Karpas-422 (cell line): ENCODE measurements around the gene PELI3. TPM values are rescaled to one million over a fixed set of nuclear protein-coding genes. Genes with fewer than 3 reads are reported as not detected.
A peak's percentile ranks its signal among the peaks of the same experiment; 100 is the strongest.

Experiments used
- DNase-seq: peaks from one replicate; pipeline ENCODE4 v3.0.0-alpha.2; 2015
- H2AFZ ChIP-seq: fragments of 200-600 bp; sonication (generic); 2 replicates; pipeline ENCODE4 v1.6.1; 2014; ENCODE audit warnings: antibody characterized with exemption, low read length, mixed read lengths
- H3K27ac ChIP-seq: fragments of 200-600 bp; sonication (generic); 2 replicates; pipeline ENCODE4 v1.5.1; 2014; ENCODE audit warnings: mild to moderate bottlenecking, low read length, moderate library complexity
- H3K27me3 ChIP-seq: fragments of 200-600 bp; sonication (generic); 2 replicates; pipeline ENCODE4 v1.6.1; 2014; ENCODE audit warnings: low read length, mixed read lengths
- H3K36me3 ChIP-seq: fragments of 200-600 bp; sonication (generic); 2 replicates; pipeline ENCODE4 v1.6.1; 2014; ENCODE audit warnings: low read length, mixed read lengths; ENCODE audit not compliant: insufficient read depth
- H3K4me1 ChIP-seq: fragments of 200-600 bp; sonication (generic); 2 replicates; pipeline ENCODE4 v1.6.1; 2014; ENCODE audit warnings: mild to moderate bottlenecking, low read length, mixed read lengths
- H3K4me2 ChIP-seq: fragments of 200-600 bp; sonication (generic); 2 replicates; pipeline ENCODE4 v1.6.1; 2014; ENCODE audit warnings: low read length, low read depth, mild to moderate bottlenecking; ENCODE audit not compliant: poor library complexity, severe bottlenecking
- H3K4me3 ChIP-seq: fragments of 200-600 bp; sonication (generic); 2 replicates; pipeline ENCODE4 v1.5.1; 2014; ENCODE audit warnings: mild to moderate bottlenecking, antibody characterized with exemption, low read length, mixed read lengths
- H3K79me2 ChIP-seq: fragments of 200-600 bp; sonication (generic); 2 replicates; pipeline ENCODE4 v1.6.1; 2014; ENCODE audit warnings: mild to moderate bottlenecking, low read length, mixed read lengths
- H3K9ac ChIP-seq: fragments of 200-600 bp; sonication (generic); 2 replicates; pipeline ENCODE4 v1.6.0; 2014; ENCODE audit warnings: low read length
- H3K9me2 ChIP-seq: fragments of 200-600 bp; sonication (generic), shearing (Covaris generic); replicated peaks from 2 replicates; pipeline ENCODE4 v1.6.0; 2014; ENCODE audit warnings: mild to moderate bottlenecking, low read length, moderate library complexity; ENCODE audit not compliant: insufficient read depth
- H3K9me3 ChIP-seq: fragments of 300-700, 200-600 bp; sonication (generic); 2 replicates; pipeline ENCODE4 v1.6.1; 2014; ENCODE audit warnings: low read length, mixed read lengths
- H4K20me1 ChIP-seq: fragments of 200-600 bp; sonication (generic); 2 replicates; pipeline ENCODE4 v1.6.1; 2014; ENCODE audit warnings: mild to moderate bottlenecking, antibody characterized with exemption, low read length, low read depth; ENCODE audit not compliant: insufficient read depth
- total RNA-seq: library from RNA; depleted of rRNA; stranded (reverse); fragments of >200 nt; shearing (Covaris generic); gene quantifications from 2 replicates; pipeline ENCODE4 v1.2.3, GENCODE V29; 2014; ENCODE audit warnings: low replicate concordance

The PELI3 gene
- total RNA-seq, 1 experiment from 2014 or later: 6.7 TPM

- Histone ChIP-seq H3K4me2 (peak overlapping the region; percentile 84), H3K27me3 (no peaks in the 10 kb centered on the region), H3K4me1 (peaks cover 28% of the 10 kb centered on the region), H3K9me3 (no peaks in the 10 kb centered on the region), H3K79me2 (peaks cover 28% of the 10 kb centered on the region), H3K9me2 (no peaks in the 10 kb centered on the region), H3K27ac (peak overlapping the region; percentile 30; the same call in 1 of the 2 replicates), H3K9ac (peak overlapping the region; percentile 81), H4K20me1 (peaks cover 3% of the 10 kb centered on the region; the same call in 1 of the 2 replicates), H2AFZ (peak overlapping the region; percentile 22; the same call in 1 of the 2 replicates), H3K4me3 (peak overlapping the region; percentile 88), H3K36me3 (no peaks in the 10 kb centered on the region)
- peak; percentile 59 for DNase-seq
Measured at GRCh38 chr11:66479394-66480116, 12.8 kb downstream of the PELI3 start.

GRCh38 chr11:66480117-66480938, 13.6 kb downstream of the PELI3 start, which contains the start of gene DPP3:
Gene DPP3, plus strand, starts transcription at chr11:66480434. Its CDS starts 1,767 bp downstream, at chr11:66482201.
- Histone ChIP-seq H3K79me2 (peaks cover 28% of the 10 kb centered on the region), H3K9me3 (no peaks in the 10 kb centered on the region)

GRCh38 chr11:66484806-66485380, 18.2 kb downstream of the PELI3 start:
- H3K27me3 ChIP-seq: no peaks in the 10 kb centered on the region
- peaks cover 2% of the 10 kb centered on the region; the same call in 1 of the 2 replicates for H3K36me3 ChIP-seq
- no peak overlapping the region for H3K4me3 ChIP-seq
- no peak overlapping the region for H3K4me2 ChIP-seq
- no peaks in the 10 kb centered on the region for H3K9me2 ChIP-seq
- peaks cover 19% of the 10 kb centered on the region for H3K4me1 ChIP-seq
- peaks cover 14% of the 10 kb centered on the region for H3K79me2 ChIP-seq
- H4K20me1 ChIP-seq: peaks cover 3% of the 10 kb centered on the region; the same call in 1 of the 2 replicates
- no peak overlapping the region for H3K27ac ChIP-seq
- no peak for DNase-seq
- H3K9ac ChIP-seq: no peak overlapping the region
- no peaks in the 10 kb centered on the region for H3K9me3 ChIP-seq
- no peak overlapping the region for H2AFZ ChIP-seq

More at GRCh38 chr11:66480117-66480938, 13.6 kb downstream of the PELI3 start, which contains the start of gene DPP3:
- peaks cover 3% of the 10 kb centered on the region; the same call in 1 of the 2 replicates for H4K20me1 ChIP-seq
- H3K9me2 ChIP-seq: no peaks in the 10 kb centered on the region
- DNase-seq: peak; percentile 99
- no peaks in the 10 kb centered on the region for H3K36me3 ChIP-seq
- peak within 1 kb of the TSS; percentile 84 for H3K4me2 ChIP-seq
- H3K27me3 ChIP-seq: no peaks in the 10 kb centered on the region
- peaks cover 28% of the 10 kb centered on the region for H3K4me1 ChIP-seq
- peak within 1 kb of the TSS; percentile 88 for H3K4me3 ChIP-seq
- peak within 1 kb of the TSS; percentile 81 for H3K9ac ChIP-seq
- peak within 1 kb of the TSS; percentile 30; the same call in 1 of the 2 replicates for H3K27ac ChIP-seq
- H2AFZ ChIP-seq: peak within 1 kb of the TSS; percentile 22; the same call in 1 of the 2 replicates

- no peaks in the 10 kb centered on the region for H4K20me1 ChIP-seq
- H3K9me3 ChIP-seq: no peaks in the 10 kb centered on the region
- no peaks in the 10 kb centered on the region for H3K4me1 ChIP-seq
- DNase-seq: no peak
- H3K27me3 ChIP-seq: no peaks in the 10 kb centered on the region
- H3K9me2 ChIP-seq: no peaks in the 10 kb centered on the region
- H3K36me3 ChIP-seq: peaks cover 2% of the 10 kb centered on the region; the same call in 1 of the 2 replicates
- H3K79me2 ChIP-seq: no peaks in the 10 kb centered on the region
- no peak overlapping the region for H3K4me3 ChIP-seq
- H3K9ac ChIP-seq: no peak overlapping the region
- H3K4me2 ChIP-seq: no peak overlapping the region
- no peak overlapping the region for H3K27ac ChIP-seq
- no peak overlapping the region for H2AFZ ChIP-seq
Measured at GRCh38 chr11:66488957-66489356, 22.3 kb downstream of the PELI3 start.

GRCh38 chr11:66489636-66490035, 22.9 kb downstream of the PELI3 start:
- no peaks in the 10 kb centered on the region for H3K79me2 ChIP-seq
- H3K4me1 ChIP-seq: no peaks in the 10 kb centered on the region
- H2AFZ ChIP-seq: no peak overlapping the region
- no peak overlapping the region for H3K9ac ChIP-seq
- H3K4me2 ChIP-seq: no peak overlapping the region
- H3K27ac ChIP-seq: no peak overlapping the region
- H3K36me3 ChIP-seq: peaks cover 2% of the 10 kb centered on the region; the same call in 1 of the 2 replicates
- no peaks in the 10 kb centered on the region for H3K9me3 ChIP-seq
- no peak overlapping the region for H3K4me3 ChIP-seq
- H4K20me1 ChIP-seq: no peaks in the 10 kb centered on the region
- DNase-seq: no peak
- H3K9me2 ChIP-seq: no peaks in the 10 kb centered on the region
- no peaks in the 10 kb centered on the region for H3K27me3 ChIP-seq

GRCh38 chr11:66491315-66491935, 24.7 kb downstream of the PELI3 start:
- no peak overlapping the region for H2AFZ ChIP-seq
- no peaks in the 10 kb centered on the region for H3K4me1 ChIP-seq
- no peaks in the 10 kb centered on the region for H3K27me3 ChIP-seq
- no peak for DNase-seq
- no peaks in the 10 kb centered on the region for H3K9me2 ChIP-seq
- H3K36me3 ChIP-seq: no peaks in the 10 kb centered on the region
- no peaks in the 10 kb centered on the region for H3K9me3 ChIP-seq
- H3K9ac ChIP-seq: no peak overlapping the region
- no peak overlapping the region for H3K27ac ChIP-seq
- H3K4me3 ChIP-seq: no peak overlapping the region
- H4K20me1 ChIP-seq: no peaks in the 10 kb centered on the region
- H3K4me2 ChIP-seq: no peak overlapping the region
- no peaks in the 10 kb centered on the region for H3K79me2 ChIP-seq

GRCh38 chr11:66492161-66492865, 25.6 kb downstream of the PELI3 start:
- Histone ChIP-seq H3K9me3 (no peaks in the 10 kb centered on the region), H3K4me2 (no peak overlapping the region), H4K20me1 (no peaks in the 10 kb centered on the region), H3K4me1 (no peaks in the 10 kb centered on the region), H3K36me3 (no peaks in the 10 kb centered on the region), H3K4me3 (no peak overlapping the region), H3K27ac (no peak overlapping the region), H3K79me2 (no peaks in the 10 kb centered on the region), H3K9me2 (no peaks in the 10 kb centered on the region), H3K27me3 (no peaks in the 10 kb centered on the region), H2AFZ (no peak overlapping the region), H3K9ac (no peak overlapping the region)
- no peak for DNase-seq
